ENCODE results near the gene IL1F10. TPM values are rescaled to one million over a fixed set of nuclear protein-coding genes. Genes with fewer than 3 reads are reported as not detected.

IL1F10 gene
- total and polyA plus RNA-seq, 2 of the 8 experiments (the other 6 are each of a cell fraction or from before 2014, with no cell fraction given): not detected

GRCh38 chr2:113057117-113057516 lies 10.7 kb upstream of the IL1F10 start:
- no peak for DNase-seq (ENCODE audit: low read depth in 1 of 2, low spot score in 2 of 2)
- no peak overlapping the region for H3K27ac ChIP-seq (ENCODE audit: low read depth, low read length)
- no peak overlapping the region for H2AK5ac ChIP-seq (ENCODE audit: low read depth, low read length)
- H3K23me2 ChIP-seq (ENCODE audit: low read depth, low read length): no peaks in the 10 kb centered on the region; the same call in 1 of the 2 replicates
- no peak overlapping the region for H2BK15ac ChIP-seq (ENCODE audit: low read length)
- H3K79me1 ChIP-seq (ENCODE audit: low read depth, low read length): no peaks in the 10 kb centered on the region
- H4K8ac ChIP-seq (ENCODE audit: extremely low read depth, insufficient read depth, low read length): no peak overlapping the region
- no peak overlapping the region for H4K91ac ChIP-seq (replicated peaks; ENCODE audit: insufficient read length, low read length)
- H3K56ac ChIP-seq (replicated peaks; ENCODE audit: insufficient read length, low read depth, low read length): no peak overlapping the region
- no peak overlapping the region for H3K14ac ChIP-seq (ENCODE audit: insufficient read length)
- POLR2A ChIA-PET (ENCODE audit: partially characterized antibody): no interaction called here
- no peak overlapping the region for H3K23ac ChIP-seq (ENCODE audit: insufficient read length)
- H3K79me2 ChIP-seq (ENCODE audit: control insufficient read depth in 1 of 2, insufficient read depth in 2 of 2, low read length in 2 of 2): no peaks in the 10 kb centered on the region
- H3K4me1 ChIP-seq (replicated peaks in 1 of 4; ENCODE audit: control insufficient read depth in 3 of 4, insufficient read depth in 4 of 4, low read length in 3 of 4): no peaks in the 10 kb centered on the region
- H2BK20ac ChIP-seq (ENCODE audit: low read length): no peak overlapping the region
- no peak overlapping the region for H4K5ac ChIP-seq (ENCODE audit: insufficient read length, low read depth, low read length)
- no peak overlapping the region for H3K18ac ChIP-seq (ENCODE audit: extremely low read depth, low read length)
- no peak overlapping the region for H3K4me2 ChIP-seq (ENCODE audit: insufficient read depth in 1 of 2, low read depth in 2 of 2, low read length in 2 of 2)
- no peaks in the 10 kb centered on the region for H3K36me3 ChIP-seq (ENCODE audit: control insufficient read depth in 2 of 4, insufficient read depth in 4 of 4, low read length in 3 of 4)
- H3K9ac ChIP-seq (replicated peaks in 1 of 4; ENCODE audit: extremely low read depth in 1 of 4, low read depth in 3 of 4, low read length in 3 of 4): no peak overlapping the region
- H2BK12ac ChIP-seq (ENCODE audit: low read depth, low read length): no peak overlapping the region
- CTCF ChIA-PET (ENCODE audit: partially characterized antibody): interaction anchor here (2.1 kb wide), 1 partner anchor 23 kb away, joined by 7 read pairs; no protein-coding TSS in a partner anchor
- no peak overlapping the region for H2BK5ac ChIP-seq (ENCODE audit: low read depth, low read length)
- no peak for TF ChIP-seq YY1 (IDR thresholded peaks at IDR 0.05; ENCODE audit: low read depth, low read length)
- no peak for TF ChIP-seq CEBPB (IDR thresholded peaks at IDR 0.05; ENCODE audit: low read depth, low read length)
- TF ChIP-seq MAFK (IDR thresholded peaks at IDR 0.05; ENCODE audit: low read depth, low read length): no peak
- TF ChIP-seq HDAC6 (IDR thresholded peaks at IDR 0.05; ENCODE audit: low read depth, low read length): no peak
- TF ChIP-seq CBX8 (IDR thresholded peaks at IDR 0.05; ENCODE audit: borderline replicate concordance, low read depth, low read length): no peak
- no peak for FAIRE-seq
- 96% methylated on average over 1 of the region's 1 CpG; no CpG with 5 or more reads in 1 of the 2 experiments for WGBS, 2 experiments (ENCODE audit: extremely low coverage in 1 of 2, insufficient coverage in 1 of 2, insufficient read length in 1 of 2, insufficient replicate concordance in 2 of 2, low coverage in 1 of 2, low lambda C conversion rate in 2 of 2, missing lambda C conversion rate in 1 of 2)
- H2BK120ac ChIP-seq (replicated peaks; ENCODE audit: low read depth, low read length): no peak overlapping the region
- H3K27me3 ChIP-seq (replicated peaks in 1 of 4; ENCODE audit: control insufficient read depth in 3 of 4, extremely low read depth in 1 of 4, insufficient read depth in 3 of 4, low read length in 3 of 4): no peaks in the 10 kb centered on the region
- peaks cover 13 to 28% of the 10 kb centered on the region in 2 experiments for H3K9me3 ChIP-seq (ENCODE audit: insufficient read depth in 2 of 2, low read depth in 1 of 2, low read length in 1 of 2)
- H3K4ac ChIP-seq (replicated peaks; ENCODE audit: insufficient read length, low read depth, low read length): no peak overlapping the region
- peaks cover 0 to 2% of the 10 kb centered on the region in 2 experiments for H4K20me1 ChIP-seq (replicated peaks in 1 of 2; ENCODE audit: control insufficient read depth in 1 of 2, insufficient read depth in 2 of 2, low read length in 2 of 2)
- no peak overlapping the region for H3K4me3 ChIP-seq (ENCODE audit: extremely low read depth in 1 of 4, insufficient read depth in 2 of 4, low read depth in 3 of 4, low read length in 4 of 4)
- H2AFZ ChIP-seq (ENCODE audit: low read length): no peak overlapping the region
